ENCODE measurements around the gene OR51A2.

DNA sequence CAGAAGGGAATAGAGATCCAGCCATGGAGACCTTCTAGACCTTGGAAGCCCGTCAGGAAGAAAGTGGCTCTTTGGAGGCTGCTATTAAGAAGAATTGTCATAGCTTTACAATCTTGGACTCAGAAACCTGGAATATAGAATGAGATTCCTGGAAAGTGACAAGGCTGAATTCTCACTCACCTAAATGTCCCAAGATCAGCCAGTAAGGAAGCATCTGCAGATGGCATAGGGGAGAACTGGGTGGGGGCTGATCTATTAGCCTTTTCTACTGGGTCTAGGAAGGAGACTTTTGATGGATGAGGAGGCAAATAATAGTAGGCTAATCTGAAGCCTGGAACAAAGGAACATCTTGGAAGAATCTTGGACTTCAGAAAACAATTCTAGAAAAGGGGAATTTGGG lies 31.3 kb downstream of the OR51A2 start, which contains the start of gene OR51G1:
- no peak for TF ChIP-seq CTCF (IDR thresholded peaks at IDR 0.05; ENCODE audit: control extremely low read depth in 1 of 3, insufficient read depth in 1 of 3, low read depth in 1 of 3, low read length in 3 of 3)
- TF ChIP-seq SRF (IDR thresholded peaks at IDR 0.05; ENCODE audit: low read depth, low read length): no peak
- no peak for TF ChIP-seq GABPA (IDR thresholded peaks at IDR 0.05; ENCODE audit: borderline replicate concordance, insufficient read depth, low read length)
- no peak for TF ChIP-seq CREB1 (IDR thresholded peaks at IDR 0.05)
- TF ChIP-seq SIX5 (IDR thresholded peaks at IDR 0.05; ENCODE audit: low read depth, low read length): no peak
- no peak for TF ChIP-seq CHD1 (IDR thresholded peaks at IDR 0.05; ENCODE audit: low read depth, low read length)
